ENCODE results near the gene PTPRD. TPM values are rescaled to one million over a fixed set of nuclear protein-coding genes. Genes with fewer than 3 reads are reported as not detected.

The PTPRD gene
- total and polyA plus RNA-seq, 2 of the 4 experiments (the other 2 are of a cell fraction) = 0.07 to 0.18 TPM

DNA sequence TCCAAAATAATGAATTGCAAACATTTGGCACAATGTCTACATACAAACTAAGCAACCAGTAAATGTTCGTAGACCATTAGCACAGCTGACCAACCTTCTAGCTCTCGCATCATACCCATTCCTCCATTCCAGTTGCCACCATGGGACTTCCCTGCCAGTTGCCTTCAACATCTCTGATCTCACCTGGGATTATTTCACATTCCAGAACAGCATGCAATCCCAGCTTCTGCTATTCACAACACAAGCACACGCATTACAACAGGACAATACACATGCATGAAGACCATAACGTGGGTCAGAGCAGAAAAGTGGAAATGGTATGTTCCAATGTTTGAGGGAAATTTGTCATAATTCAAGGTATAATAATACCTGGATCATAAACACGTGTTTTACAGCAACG lies 1965.0 kb downstream of the PTPRD start:
- Histone ChIP-seq H3K23ac (ENCODE audit: low read depth, low read length) (no peak overlapping the region), H4K5ac (ENCODE audit: low read depth, low read length) (no peak overlapping the region), H3K56ac (ENCODE audit: extremely low read depth, insufficient read depth, low read length) (no peak overlapping the region), H3K4me2 (ENCODE audit: low read depth, low read length) (no peak overlapping the region), H4K8ac (ENCODE audit: low read depth in 2 of 2, low read length in 2 of 2) (no peak overlapping the region), H2BK15ac (ENCODE audit: low read depth, low read length) (no peak overlapping the region), H3K14ac (replicated peaks; ENCODE audit: low read depth, low read length) (no peak overlapping the region), H3K36me3 (ENCODE audit: control insufficient read depth, insufficient read depth, low read length) (no peaks in the 10 kb centered on the region), H3K9me1 (ENCODE audit: insufficient read depth, low read length) (no peaks in the 10 kb centered on the region), H2AK5ac (ENCODE audit: low read depth, low read length) (no peak overlapping the region), H3K4me3 (ENCODE audit: insufficient read depth, low read depth, low read length) (no peak overlapping the region), H4K20me1 (ENCODE audit: insufficient read depth, low read length) (no peaks in the 10 kb centered on the region), H2BK5ac (ENCODE audit: low read depth, low read length, poor library complexity, severe bottlenecking) (no peak overlapping the region), H4K91ac (ENCODE audit: insufficient read depth, low read depth, low read length) (no peak overlapping the region), H3K18ac (ENCODE audit: low read depth, low read length) (no peak overlapping the region), H3K79me1 (ENCODE audit: low read depth in 1 of 2, low read length in 2 of 2) (no peaks in the 10 kb centered on the region), H2AK9ac (replicated peaks; ENCODE audit: low read depth, low read length, poor library complexity) (no peak overlapping the region), H3K9ac (ENCODE audit: low read depth, low read length) (no peak overlapping the region), H3K4ac (ENCODE audit: low read depth, low read length) (no peak overlapping the region), H3K4me1 (ENCODE audit: control insufficient read depth, insufficient read depth, low read length) (no peaks in the 10 kb centered on the region), H3K9me3 (ENCODE audit: control insufficient read depth, insufficient read depth, low read length) (peaks cover 5% of the 10 kb centered on the region), H3K27me3 (ENCODE audit: control insufficient read depth, insufficient read depth, low read length) (no peaks in the 10 kb centered on the region), H3K27ac (ENCODE audit: insufficient read depth, low read length) (no peak overlapping the region), H2AFZ (replicated peaks; ENCODE audit: low read length, poor library complexity) (no peak overlapping the region), H2BK20ac (ENCODE audit: low read depth, low read length) (no peak overlapping the region), H2BK120ac (ENCODE audit: low read depth, low read length) (no peak overlapping the region)
- BruUV-seq (replicated peaks) = no TSS peak
- ChIA-PET POLR2A (ENCODE audit: unreplicated experiment) (no interaction called here), CTCF (no interaction called here)
- in situ Hi-C loops (cut with MboI; ENCODE audit: low sequenced_read_pairs) (no loop called here), intact Hi-C loops (cut with micrococcal nuclease) (no loop called here), dilution Hi-C loops (cut with HindIII; ENCODE audit: low sequenced_read_pairs, unreplicated experiment) (no loop called here)
- DNase-seq = no peak
- ATAC-seq (ENCODE audit: low read depth) = no peak
- no peak for TF ChIP-seq BHLHE40 (IDR thresholded peaks at IDR 0.05; ENCODE audit: low read depth, low read length)
- no peak for TF ChIP-seq SMC3 (IDR thresholded peaks at IDR 0.05; ENCODE audit: low read depth, low read length)
- TF ChIP-seq MXI1 (IDR thresholded peaks at IDR 0.05; ENCODE audit: borderline replicate concordance, low read depth, low read length) = no peak
- no peak for TF ChIP-seq MAFK (IDR thresholded peaks at IDR 0.05; ENCODE audit: low read depth, low read length)
- 71% methylated on average over 1 of the region's 6 CpGs; no CpG with 5 or more reads in 1 of the 2 experiments for WGBS, 2 experiments (ENCODE audit: extremely low coverage in 2 of 2, insufficient read length in 1 of 2)
